Mesendoderm (in vitro differentiated cells): ENCODE data around the gene COL9A3.

Experiments used
- DNase-seq: peaks from one replicate; pipeline ENCODE4 v3.0.0; 2013
- H2AK5ac ChIP-seq: 2 replicates; pipeline ENCODE4 v1.6.1; 2013; ENCODE audit warnings: low read length, inconsistent platforms
- H2BK120ac ChIP-seq: 2 replicates; pipeline ENCODE4 v1.6.1; 2013; ENCODE audit warnings: low read depth, mild to moderate bottlenecking, low read length, moderate library complexity, mixed read lengths
- H2BK15ac ChIP-seq: replicated peaks from 2 replicates; pipeline ENCODE4 v1.6.1; 2013; ENCODE audit warnings: low read depth, mild to moderate bottlenecking, moderate library complexity
- H2BK5ac ChIP-seq: 2 replicates; pipeline ENCODE4 v1.6.1; 2013; ENCODE audit warnings: low read length, inconsistent platforms
- H3K18ac ChIP-seq: 2 replicates; pipeline ENCODE4 v1.6.1; 2013; ENCODE audit warnings: mild to moderate bottlenecking, low read length, mixed read lengths
- H3K23ac ChIP-seq: one replicate; pipeline ENCODE4 v1.6.1; 2013; ENCODE audit warnings: low read length
- H3K27ac ChIP-seq: 2 replicates; pipeline ENCODE4 v1.5.1; 2013; ENCODE audit warnings: low read depth, mild to moderate bottlenecking, inconsistent platforms, low read length, moderate library complexity
- H3K27me3 ChIP-seq: 2 replicates; pipeline ENCODE4 v1.6.1; 2013; ENCODE audit warnings: low read length, control low read depth, mild to moderate bottlenecking, inconsistent platforms; ENCODE audit not compliant: insufficient read depth, poor library complexity
- H3K36me3 ChIP-seq: 2 replicates; pipeline ENCODE4 v1.6.1; 2013; ENCODE audit warnings: low read length, inconsistent platforms; ENCODE audit not compliant: control insufficient read depth, insufficient read depth
- H3K4ac ChIP-seq: one replicate; pipeline ENCODE4 v1.6.1; 2013; ENCODE audit warnings: low read depth, mild to moderate bottlenecking, low read length, moderate library complexity
- H3K4me1 ChIP-seq: 2 replicates; pipeline ENCODE4 v1.6.1; 2013; ENCODE audit warnings: low read depth, low read length, inconsistent platforms; ENCODE audit not compliant: control insufficient read depth
- H3K4me2 ChIP-seq: 2 replicates; pipeline ENCODE4 v1.6.1; 2013; ENCODE audit warnings: low read length
- H3K4me3 ChIP-seq: 2 replicates; pipeline ENCODE4 v1.5.1; 2013; ENCODE audit warnings: mild to moderate bottlenecking, low read length
- H3K56ac ChIP-seq: one replicate; pipeline ENCODE4 v1.6.1; 2013; ENCODE audit warnings: low read length
- H3K79me1 ChIP-seq: 2 replicates; pipeline ENCODE4 v1.6.1; 2013; ENCODE audit warnings: low read length, inconsistent platforms
- H3K79me2 ChIP-seq: 2 replicates; pipeline ENCODE4 v1.6.1; 2013; ENCODE audit warnings: mild to moderate bottlenecking, low read length; ENCODE audit not compliant: control insufficient read depth, insufficient read depth
- H3K9ac ChIP-seq: 2 replicates; pipeline ENCODE4 v1.6.1; 2013; ENCODE audit warnings: low read length, inconsistent platforms
- H4K5ac ChIP-seq: one replicate; pipeline ENCODE4 v1.6.1; 2013; ENCODE audit warnings: low read length
- H4K8ac ChIP-seq: one replicate; pipeline ENCODE4 v1.6.1; 2013; ENCODE audit warnings: low read depth, mild to moderate bottlenecking, control low read depth, low read length, moderate library complexity
- WGBS: extraction: QIAGEN DNeasy Blood & Tissue Kit; methylation state at CpG from one replicate; pipeline ENCODE4 v1.1.7; 2013; ENCODE audit warnings: low lambda C conversion rate, missing lambda C conversion rate; ENCODE audit not compliant: insufficient coverage; ENCODE audit errors: extremely low coverage; 5-methylcytosine and 5-hydroxymethylcytosine counted together

The COL9A3 gene

DNA sequence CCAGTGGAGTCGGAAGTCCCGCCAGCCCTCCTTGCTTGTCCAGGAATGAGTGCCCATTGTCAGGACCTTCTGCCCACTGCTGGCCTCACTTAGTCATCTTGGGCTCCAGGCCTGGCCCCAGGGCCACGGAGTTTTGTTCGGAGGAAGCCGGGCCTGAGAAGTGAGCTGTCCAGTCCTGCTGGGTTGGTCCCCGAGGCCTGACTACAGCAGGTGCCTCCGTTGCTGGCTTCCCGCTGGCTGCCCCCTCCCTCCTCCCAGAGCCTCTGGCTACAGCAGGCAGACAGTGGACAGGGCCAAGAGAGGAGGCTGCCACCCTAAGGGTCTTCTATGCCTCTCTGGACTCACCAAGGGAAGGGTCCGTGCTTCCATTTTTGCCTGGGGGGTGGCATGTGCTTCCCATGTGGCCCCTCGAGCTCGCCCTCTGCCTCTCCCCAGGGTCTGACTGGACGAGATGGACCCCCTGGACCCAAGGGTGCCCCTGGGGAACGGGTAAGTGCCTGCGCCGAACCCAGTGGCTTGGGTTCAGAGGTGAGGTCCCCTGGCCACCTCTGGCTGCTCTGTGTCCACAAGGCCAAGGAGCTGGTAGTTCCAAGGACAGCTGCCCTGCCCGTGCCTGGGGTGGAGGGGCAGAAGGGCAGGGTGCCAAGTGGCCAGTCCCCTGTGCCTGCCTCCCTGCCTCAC lies 2.8 kb downstream of the COL9A3 start:
- Histone ChIP-seq H4K5ac (no peak overlapping the region), H3K4me3 (no peak overlapping the region), H3K36me3 (no peaks in the 10 kb centered on the region), H3K18ac (no peak overlapping the region), H3K23ac (no peak overlapping the region), H2BK120ac (no peak overlapping the region), H2AK5ac (no peak overlapping the region), H3K4me2 (no peak overlapping the region), H3K79me1 (no peaks in the 10 kb centered on the region), H2BK15ac (no peak overlapping the region), H3K27ac (no peak overlapping the region), H3K9ac (no peak overlapping the region), H2BK5ac (no peak overlapping the region), H3K56ac (no peak overlapping the region), H3K79me2 (no peaks in the 10 kb centered on the region), H4K8ac (no peak overlapping the region), H3K4me1 (peaks cover 4% of the 10 kb centered on the region), H3K27me3 (no peaks in the 10 kb centered on the region), H3K4ac (no peak overlapping the region)
- DNase-seq = no peak
- WGBS = no CpG with 5 or more reads among the region's 16 CpGs

- Histone ChIP-seq H4K8ac (no peak overlapping the region), H2AK5ac (no peak overlapping the region), H2BK15ac (no peak overlapping the region), H3K4me2 (no peak overlapping the region), H2BK5ac (no peak overlapping the region), H3K4me3 (no peak overlapping the region), H3K56ac (no peak overlapping the region), H3K79me2 (no peaks in the 10 kb centered on the region), H3K23ac (no peak overlapping the region), H3K4me1 (peaks cover 2% of the 10 kb centered on the region), H2BK120ac (no peak overlapping the region), H3K9ac (no peak overlapping the region), H3K27me3 (no peaks in the 10 kb centered on the region), H3K4ac (no peak overlapping the region), H3K27ac (no peak overlapping the region), H3K79me1 (no peaks in the 10 kb centered on the region), H3K36me3 (no peaks in the 10 kb centered on the region), H4K5ac (no peak overlapping the region), H3K18ac (no peak overlapping the region)
- no CpG with 5 or more reads among the region's 23 CpGs for WGBS
- DNase-seq = no peak
Measured at GRCh38 chr20:62820208-62820961, 3.5 kb downstream of the COL9A3 start.

- H4K5ac ChIP-seq = no peak overlapping the region
- H3K27ac ChIP-seq = no peak overlapping the region
- no peaks in the 10 kb centered on the region for H3K79me1 ChIP-seq
- no peak overlapping the region for H3K4me3 ChIP-seq
- no peak overlapping the region for H2AK5ac ChIP-seq
- no CpG with 5 or more reads among the region's 19 CpGs for WGBS
- H2BK5ac ChIP-seq = no peak overlapping the region
- no peak for DNase-seq
- no peak overlapping the region for H3K18ac ChIP-seq
- H3K9ac ChIP-seq = no peak overlapping the region
- H2BK120ac ChIP-seq = no peak overlapping the region
- no peaks in the 10 kb centered on the region for H3K79me2 ChIP-seq
- no peak overlapping the region for H3K23ac ChIP-seq
- no peaks in the 10 kb centered on the region for H3K27me3 ChIP-seq
- H3K36me3 ChIP-seq = no peaks in the 10 kb centered on the region
- H3K4me2 ChIP-seq = no peak overlapping the region
- no peak overlapping the region for H3K56ac ChIP-seq
- peaks cover 2% of the 10 kb centered on the region for H3K4me1 ChIP-seq
- no peak overlapping the region for H4K8ac ChIP-seq
- H2BK15ac ChIP-seq = no peak overlapping the region
- H3K4ac ChIP-seq = no peak overlapping the region
Measured at GRCh38 chr20:62820962-62821725, 4.3 kb downstream of the COL9A3 start.

DNA sequence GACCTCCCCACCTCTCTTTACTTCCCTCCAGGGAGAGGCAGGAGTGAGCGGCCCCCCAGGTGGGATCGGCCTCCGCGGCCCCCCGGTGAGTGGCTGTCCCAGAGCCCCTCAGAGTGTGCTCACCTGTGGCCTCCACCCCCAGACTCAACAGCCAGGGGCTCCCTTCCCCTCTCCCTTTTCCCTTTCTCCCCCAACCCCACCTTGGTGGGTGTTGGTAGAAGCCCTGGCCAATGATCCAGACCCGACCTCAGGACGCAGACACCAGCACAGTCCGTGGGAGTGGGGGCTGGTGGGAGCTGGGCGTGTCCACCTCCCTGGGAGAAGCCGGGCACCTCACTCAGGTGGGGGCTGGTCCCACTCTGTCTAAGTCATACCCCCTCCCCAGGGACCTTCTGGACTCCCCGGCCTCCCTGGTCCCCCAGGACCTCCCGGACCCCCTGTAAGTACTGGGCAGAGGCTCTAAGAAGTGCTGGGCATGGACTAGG lies 4.9 kb downstream of the COL9A3 start:
- no peak overlapping the region for H3K9ac ChIP-seq
- H3K23ac ChIP-seq = no peak overlapping the region
- H3K27ac ChIP-seq = no peak overlapping the region
- no peak overlapping the region for H3K4me2 ChIP-seq
- H3K4me3 ChIP-seq = no peak overlapping the region
- no CpG with 5 or more reads among the region's 12 CpGs for WGBS
- no peak overlapping the region for H4K5ac ChIP-seq
- no peaks in the 10 kb centered on the region for H3K79me2 ChIP-seq
- H3K4me1 ChIP-seq = peaks cover 2% of the 10 kb centered on the region
- DNase-seq = no peak
- no peaks in the 10 kb centered on the region for H3K36me3 ChIP-seq
- no peak overlapping the region for H4K8ac ChIP-seq
- H3K79me1 ChIP-seq = no peaks in the 10 kb centered on the region
- no peak overlapping the region for H3K56ac ChIP-seq
- no peak overlapping the region for H2BK15ac ChIP-seq
- no peak overlapping the region for H2BK5ac ChIP-seq
- H3K4ac ChIP-seq = no peak overlapping the region
- no peak overlapping the region for H2BK120ac ChIP-seq
- H3K18ac ChIP-seq = no peak overlapping the region
- no peaks in the 10 kb centered on the region for H3K27me3 ChIP-seq
- no peak overlapping the region for H2AK5ac ChIP-seq

GRCh38 chr20:62822239-62822787 lies 5.5 kb downstream of the COL9A3 start:
- Histone ChIP-seq H3K18ac (no peak overlapping the region), H3K4me1 (peaks cover 2% of the 10 kb centered on the region), H2BK5ac (no peak overlapping the region), H3K4me3 (no peak overlapping the region), H3K56ac (no peak overlapping the region), H2BK15ac (no peak overlapping the region), H4K8ac (no peak overlapping the region), H2BK120ac (no peak overlapping the region), H3K9ac (no peak overlapping the region), H3K79me2 (no peaks in the 10 kb centered on the region), H4K5ac (no peak overlapping the region), H3K4me2 (no peak overlapping the region), H3K27me3 (no peaks in the 10 kb centered on the region), H3K23ac (no peak overlapping the region), H3K79me1 (no peaks in the 10 kb centered on the region), H3K4ac (no peak overlapping the region), H2AK5ac (no peak overlapping the region), H3K27ac (no peak overlapping the region), H3K36me3 (no peaks in the 10 kb centered on the region)
- DNase-seq = peak; percentile 40
- no CpG with 5 or more reads among the region's 7 CpGs for WGBS
